ENCODE data around the gene COL23A1. TPM values are rescaled to one million over a fixed set of nuclear protein-coding genes. Genes with fewer than 3 reads are reported as not detected.

COL23A1 gene
- total RNA-seq, 1 experiment from 2014 or later = 5.7 TPM

DNA sequence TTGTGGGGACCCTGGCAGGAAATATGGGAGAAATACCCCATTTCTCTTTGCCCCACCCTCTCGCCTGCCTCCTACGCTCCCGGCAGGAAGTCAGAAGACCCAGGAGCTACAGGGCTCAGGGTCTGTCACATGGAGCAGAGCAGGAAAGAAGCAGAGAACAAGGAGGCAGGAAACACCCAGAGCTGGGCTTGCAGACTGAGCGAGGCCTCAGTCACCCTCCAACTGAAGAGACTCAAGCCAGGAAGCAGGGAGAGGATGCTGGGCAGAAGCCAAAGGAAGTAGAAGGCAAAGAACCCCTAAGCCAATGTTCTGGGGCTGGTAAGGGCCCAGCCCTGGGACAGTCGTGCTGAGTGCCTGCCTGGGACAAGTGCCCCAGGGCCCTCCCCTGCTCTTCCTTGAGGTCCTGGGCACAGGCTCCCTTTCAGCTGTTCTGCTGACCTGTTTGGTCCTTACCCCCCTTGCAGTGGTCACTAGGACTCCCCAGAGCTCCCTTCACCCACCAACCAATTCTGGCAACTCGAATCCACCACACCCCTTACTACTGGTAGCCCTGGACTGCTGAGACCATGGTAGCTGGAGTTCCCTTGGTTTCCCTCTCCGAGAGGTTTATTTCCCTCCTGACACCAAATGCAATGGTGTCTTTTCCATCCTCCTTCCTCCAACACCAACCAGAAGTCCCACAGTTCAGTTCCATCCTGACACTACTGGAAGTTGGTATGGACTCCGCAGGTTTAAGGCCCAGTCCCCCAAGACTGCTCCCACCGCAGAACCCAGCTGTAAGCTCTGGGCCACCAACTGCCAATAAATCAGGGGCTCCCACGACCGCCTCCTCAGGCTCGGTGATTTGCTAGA, 157.5 kb downstream of the COL23A1 start:
- Histone ChIP-seq H3K9ac (ENCODE audit: low read length) (no peak overlapping the region), H3K9me3 (ENCODE audit: low read length) (no peaks in the 10 kb centered on the region), H3K4me2 (ENCODE audit: low read depth, low read length, poor library complexity, severe bottlenecking) (no peak overlapping the region), H2AFZ (ENCODE audit: low read length) (no peak overlapping the region), H3K4me3 (ENCODE audit: low read length) (no peak overlapping the region), H3K9me2 (replicated peaks; ENCODE audit: insufficient read depth, low read length) (no peaks in the 10 kb centered on the region), H3K4me1 (ENCODE audit: low read length) (peaks cover 10% of the 10 kb centered on the region), H3K27ac (ENCODE audit: low read length) (no peak overlapping the region), H3K79me2 (ENCODE audit: low read length) (no peaks in the 10 kb centered on the region), H3K36me3 (ENCODE audit: insufficient read depth, low read length) (no peaks in the 10 kb centered on the region), H3K27me3 (ENCODE audit: low read length) (no peaks in the 10 kb centered on the region), H4K20me1 (ENCODE audit: insufficient read depth, low read depth, low read length) (no peaks in the 10 kb centered on the region)
- no peak for DNase-seq

DNA sequence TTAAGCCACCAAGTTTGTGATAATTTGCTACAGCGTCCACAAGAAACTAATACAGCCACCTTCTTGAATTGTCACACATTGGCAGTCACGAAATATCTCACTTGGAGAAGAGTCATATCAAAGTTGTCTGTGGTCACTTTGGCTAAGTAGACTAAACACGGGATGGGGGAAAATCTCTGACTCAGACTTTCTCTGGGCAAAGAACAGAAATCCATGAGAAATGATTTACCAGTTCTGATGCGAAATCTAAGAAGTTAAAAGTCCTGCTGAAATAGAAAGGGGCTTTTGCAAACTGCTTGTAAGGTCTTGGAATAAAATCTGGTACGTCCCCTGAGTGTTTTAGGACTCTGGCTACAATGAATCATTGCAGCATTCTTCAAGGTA, 158.4 kb downstream of the COL23A1 start:
- Histone ChIP-seq H2AFZ (ENCODE audit: low read length) (no peak overlapping the region), H3K9ac (ENCODE audit: low read length) (no peak overlapping the region), H3K4me3 (ENCODE audit: low read length) (no peak overlapping the region), H3K9me3 (ENCODE audit: low read length) (no peaks in the 10 kb centered on the region), H4K20me1 (ENCODE audit: insufficient read depth, low read depth, low read length) (no peaks in the 10 kb centered on the region), H3K4me2 (ENCODE audit: low read depth, low read length, poor library complexity, severe bottlenecking) (no peak overlapping the region), H3K27me3 (ENCODE audit: low read length) (no peaks in the 10 kb centered on the region), H3K79me2 (ENCODE audit: low read length) (no peaks in the 10 kb centered on the region), H3K27ac (ENCODE audit: low read length) (no peak overlapping the region), H3K4me1 (ENCODE audit: low read length) (peaks cover 10% of the 10 kb centered on the region), H3K9me2 (replicated peaks; ENCODE audit: insufficient read depth, low read length) (no peaks in the 10 kb centered on the region), H3K36me3 (ENCODE audit: insufficient read depth, low read length) (no peaks in the 10 kb centered on the region)
- no peak for DNase-seq

DNA sequence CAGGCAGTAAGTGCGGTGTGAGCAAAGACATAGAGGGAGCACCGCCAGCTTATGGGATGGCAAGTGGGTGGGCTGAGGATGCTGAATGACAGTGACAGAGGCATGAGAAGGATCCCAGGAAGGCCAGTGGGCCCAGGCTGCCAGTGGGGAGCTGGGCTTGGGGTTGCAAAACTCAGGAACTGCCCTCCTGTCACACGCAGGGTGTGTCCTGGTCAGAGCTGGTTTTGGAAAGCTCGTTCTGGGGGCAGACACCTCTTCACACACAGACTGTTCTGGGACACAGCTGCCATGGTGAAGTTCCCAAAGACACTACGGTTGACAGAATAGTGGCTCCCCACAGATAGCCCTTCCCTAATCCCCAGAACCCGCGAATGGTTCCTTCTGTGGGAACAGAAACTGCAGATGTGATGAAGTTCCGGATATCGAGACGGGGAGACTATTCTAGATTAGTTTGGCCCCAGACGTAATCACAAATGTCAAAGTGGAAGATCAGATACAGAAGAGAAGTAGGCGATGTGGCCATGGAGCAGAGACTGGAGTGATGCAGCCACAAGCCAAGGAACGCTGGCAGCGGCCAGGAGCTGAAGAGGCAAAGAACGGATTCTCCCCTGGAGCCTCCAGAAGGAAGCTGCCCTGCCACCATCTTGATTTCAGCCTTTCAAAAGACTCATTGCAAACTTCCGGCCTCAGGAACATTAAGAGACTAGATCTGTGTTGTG, 159.0 kb downstream of the COL23A1 start:
- Histone ChIP-seq H3K9me2 (replicated peaks; ENCODE audit: insufficient read depth, low read length) (no peaks in the 10 kb centered on the region), H2AFZ (ENCODE audit: low read length) (no peak overlapping the region), H3K4me3 (ENCODE audit: low read length) (no peak overlapping the region), H3K9ac (ENCODE audit: low read length) (no peak overlapping the region), H3K4me1 (ENCODE audit: low read length) (peaks cover 10% of the 10 kb centered on the region), H3K27ac (ENCODE audit: low read length) (no peak overlapping the region), H4K20me1 (ENCODE audit: insufficient read depth, low read depth, low read length) (no peaks in the 10 kb centered on the region), H3K36me3 (ENCODE audit: insufficient read depth, low read length) (no peaks in the 10 kb centered on the region), H3K9me3 (ENCODE audit: low read length) (no peaks in the 10 kb centered on the region), H3K27me3 (ENCODE audit: low read length) (no peaks in the 10 kb centered on the region), H3K79me2 (ENCODE audit: low read length) (no peaks in the 10 kb centered on the region), H3K4me2 (ENCODE audit: low read depth, low read length, poor library complexity, severe bottlenecking) (no peak overlapping the region)
- DNase-seq = no peak

DNA sequence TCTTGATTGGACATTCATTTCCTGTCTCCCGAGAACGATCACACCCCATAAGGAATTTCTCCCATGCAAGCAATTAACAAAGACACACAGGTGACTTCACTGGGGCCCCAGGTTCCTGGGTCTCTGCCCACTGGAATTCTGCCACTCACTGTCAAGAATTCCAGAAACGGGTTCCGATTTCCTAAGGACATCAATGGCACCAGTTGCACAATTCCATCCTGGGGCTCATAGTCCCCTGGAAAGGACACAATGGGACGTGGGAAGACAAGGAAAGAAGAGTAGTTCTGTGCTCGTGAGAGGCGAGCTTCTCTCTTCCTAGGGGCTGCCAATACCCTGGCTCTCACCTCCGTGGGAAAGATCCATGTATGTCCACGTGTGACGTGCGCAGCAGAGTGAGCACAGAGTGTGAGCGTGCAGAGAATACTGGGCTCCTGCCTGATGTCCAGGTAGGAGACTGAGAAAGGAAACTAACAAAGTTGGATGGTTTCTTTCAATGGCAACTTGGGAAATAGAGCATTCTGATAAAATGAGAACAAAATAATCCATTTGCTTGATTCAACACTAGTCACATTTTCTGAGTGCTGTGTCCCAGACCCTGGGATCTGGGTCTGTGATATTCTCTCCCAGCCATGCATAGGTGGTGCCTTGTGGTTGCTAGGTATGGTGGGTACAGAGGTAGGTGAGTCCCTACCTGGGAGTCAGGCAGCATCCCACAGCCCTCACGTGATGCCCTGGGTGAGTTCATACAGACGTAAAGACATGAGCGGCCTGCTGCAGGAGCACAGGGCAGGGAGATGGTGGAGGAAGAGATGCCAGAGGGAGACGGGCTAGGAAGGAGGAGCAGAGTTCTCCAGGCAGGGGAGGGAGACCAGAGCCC, 159.8 kb downstream of the COL23A1 start:
- Histone ChIP-seq H3K36me3 (ENCODE audit: insufficient read depth, low read length) (no peaks in the 10 kb centered on the region), H3K79me2 (ENCODE audit: low read length) (no peaks in the 10 kb centered on the region), H3K9me3 (ENCODE audit: low read length) (no peaks in the 10 kb centered on the region), H2AFZ (ENCODE audit: low read length) (no peak overlapping the region), H3K27ac (ENCODE audit: low read length) (no peak overlapping the region), H3K27me3 (ENCODE audit: low read length) (no peaks in the 10 kb centered on the region), H4K20me1 (ENCODE audit: insufficient read depth, low read depth, low read length) (no peaks in the 10 kb centered on the region), H3K4me3 (ENCODE audit: low read length) (no peak overlapping the region), H3K9ac (ENCODE audit: low read length) (no peak overlapping the region), H3K4me2 (ENCODE audit: low read depth, low read length, poor library complexity, severe bottlenecking) (no peak overlapping the region), H3K9me2 (replicated peaks; ENCODE audit: insufficient read depth, low read length) (no peaks in the 10 kb centered on the region), H3K4me1 (ENCODE audit: low read length) (peaks cover 10% of the 10 kb centered on the region)
- no peak for DNase-seq

DNA sequence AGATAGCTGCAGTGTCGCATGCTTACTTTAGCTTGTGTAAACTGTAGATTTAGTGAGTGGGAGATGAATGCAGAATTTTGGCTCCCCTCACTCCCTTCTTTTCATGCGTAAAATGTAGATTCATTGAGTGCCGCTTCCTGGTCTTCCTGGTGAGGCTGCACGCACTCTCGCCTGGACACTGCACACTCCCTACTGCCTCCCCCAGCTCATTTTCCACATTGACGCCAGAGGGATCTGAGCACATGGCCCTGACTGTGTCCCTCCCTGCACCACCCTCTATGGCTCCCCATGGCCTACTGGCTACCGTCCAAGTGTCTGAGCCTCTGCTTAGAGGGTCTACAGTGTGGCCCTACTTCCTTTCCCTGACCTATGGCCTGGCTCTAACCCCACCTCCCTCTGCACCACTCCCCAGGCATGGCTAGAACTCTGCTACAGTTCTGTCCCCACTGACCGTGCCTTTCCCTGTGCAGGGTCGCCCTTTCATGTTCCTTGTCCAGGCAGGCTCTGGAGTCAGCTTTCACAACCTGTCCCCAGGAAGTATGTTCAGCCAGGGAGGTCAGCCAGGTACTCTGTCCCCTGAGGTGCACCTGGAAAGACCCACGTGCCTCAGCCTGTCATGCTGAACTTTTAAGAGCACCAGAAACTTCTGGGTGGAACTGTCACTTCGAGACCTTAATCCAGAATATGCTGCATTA, 160.6 kb downstream of the COL23A1 start:
- Histone ChIP-seq H3K27ac (ENCODE audit: low read length) (no peak overlapping the region), H3K36me3 (ENCODE audit: insufficient read depth, low read length) (no peaks in the 10 kb centered on the region), H3K9ac (ENCODE audit: low read length) (no peak overlapping the region), H3K79me2 (ENCODE audit: low read length) (no peaks in the 10 kb centered on the region), H3K4me1 (ENCODE audit: low read length) (peaks cover 2% of the 10 kb centered on the region), H2AFZ (ENCODE audit: low read length) (no peak overlapping the region), H4K20me1 (ENCODE audit: insufficient read depth, low read depth, low read length) (no peaks in the 10 kb centered on the region), H3K9me3 (ENCODE audit: low read length) (no peaks in the 10 kb centered on the region), H3K9me2 (replicated peaks; ENCODE audit: insufficient read depth, low read length) (no peaks in the 10 kb centered on the region), H3K4me2 (ENCODE audit: low read depth, low read length, poor library complexity, severe bottlenecking) (no peak overlapping the region), H3K4me3 (ENCODE audit: low read length) (no peak overlapping the region), H3K27me3 (ENCODE audit: low read length) (no peaks in the 10 kb centered on the region)
- DNase-seq = no peak

DNA sequence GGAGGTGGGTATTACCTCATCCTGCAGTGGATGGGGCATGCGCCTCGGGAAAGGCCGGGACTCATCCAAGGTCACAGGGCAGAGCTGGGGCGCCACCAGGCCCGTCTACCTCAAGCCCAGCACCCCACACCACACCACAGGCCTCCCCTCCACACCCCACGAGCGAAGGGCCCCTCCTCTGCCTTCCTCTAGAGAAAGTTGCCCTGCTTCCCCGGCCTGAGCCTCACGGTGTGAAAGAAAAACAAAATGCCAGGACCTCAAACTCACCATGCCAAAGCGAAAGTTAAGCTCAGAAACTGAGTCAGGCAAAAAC, 161.1 kb downstream of the COL23A1 start:
- Histone ChIP-seq H4K20me1 (ENCODE audit: insufficient read depth, low read depth, low read length) (no peaks in the 10 kb centered on the region), H3K4me3 (ENCODE audit: low read length) (no peak overlapping the region), H3K27me3 (ENCODE audit: low read length) (no peaks in the 10 kb centered on the region), H2AFZ (ENCODE audit: low read length) (no peak overlapping the region), H3K79me2 (ENCODE audit: low read length) (no peaks in the 10 kb centered on the region), H3K36me3 (ENCODE audit: insufficient read depth, low read length) (no peaks in the 10 kb centered on the region), H3K27ac (ENCODE audit: low read length) (no peak overlapping the region), H3K4me2 (ENCODE audit: low read depth, low read length, poor library complexity, severe bottlenecking) (no peak overlapping the region), H3K9me2 (replicated peaks; ENCODE audit: insufficient read depth, low read length) (no peaks in the 10 kb centered on the region), H3K4me1 (ENCODE audit: low read length) (no peaks in the 10 kb centered on the region), H3K9me3 (ENCODE audit: low read length) (no peaks in the 10 kb centered on the region), H3K9ac (ENCODE audit: low read length) (no peak overlapping the region)
- no peak for DNase-seq

DNA sequence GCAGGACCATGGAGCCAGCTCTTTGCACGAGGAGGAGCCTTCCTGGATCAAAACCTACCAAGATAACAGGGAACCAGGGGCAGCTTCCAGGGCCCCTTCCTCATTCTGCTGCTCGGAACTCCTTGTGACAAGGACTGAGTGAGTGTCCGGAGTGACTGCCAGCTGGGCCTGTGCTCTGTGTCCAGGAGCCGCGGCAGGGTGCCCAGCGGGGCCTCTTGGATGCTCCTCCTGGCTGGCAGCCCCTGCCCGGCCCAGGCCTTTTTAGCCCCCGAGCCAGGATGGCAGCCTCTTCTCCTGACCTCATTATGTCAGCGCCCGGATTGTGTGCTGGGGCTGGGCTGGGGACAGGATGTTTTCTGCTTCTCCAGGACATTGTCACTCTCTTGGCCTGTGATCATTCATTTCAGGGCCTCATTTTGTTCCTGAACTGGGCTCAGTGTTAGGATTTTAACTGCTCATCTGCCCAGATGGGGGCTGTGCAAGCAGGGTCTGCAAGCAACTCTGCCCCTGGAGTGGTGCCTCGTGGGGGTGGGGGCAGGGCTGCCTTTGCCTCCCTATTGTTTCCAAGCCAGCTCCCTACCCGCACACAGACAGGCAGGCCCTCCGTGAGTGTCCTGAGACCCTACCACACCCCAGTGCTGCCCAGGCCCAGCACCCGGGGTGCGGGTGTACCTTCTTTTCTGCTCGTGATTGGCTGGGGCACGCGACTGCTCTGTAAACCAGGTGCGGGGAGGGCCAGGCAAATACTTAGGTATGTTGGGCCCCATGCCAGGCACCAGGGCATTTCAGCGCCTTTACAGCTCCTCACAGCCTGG, 161.6 kb downstream of the COL23A1 start:
- no peak for DNase-seq
- Histone ChIP-seq H3K4me3 (ENCODE audit: low read length) (no peak overlapping the region), H3K9ac (ENCODE audit: low read length) (no peak overlapping the region), H3K79me2 (ENCODE audit: low read length) (no peaks in the 10 kb centered on the region), H3K9me2 (replicated peaks; ENCODE audit: insufficient read depth, low read length) (no peaks in the 10 kb centered on the region), H4K20me1 (ENCODE audit: insufficient read depth, low read depth, low read length) (no peaks in the 10 kb centered on the region), H3K4me1 (ENCODE audit: low read length) (no peaks in the 10 kb centered on the region), H3K36me3 (ENCODE audit: insufficient read depth, low read length) (no peaks in the 10 kb centered on the region), H3K27ac (ENCODE audit: low read length) (no peak overlapping the region), H2AFZ (ENCODE audit: low read length) (no peak overlapping the region), H3K4me2 (ENCODE audit: low read depth, low read length, poor library complexity, severe bottlenecking) (no peak overlapping the region), H3K27me3 (ENCODE audit: low read length) (no peaks in the 10 kb centered on the region), H3K9me3 (ENCODE audit: low read length) (no peaks in the 10 kb centered on the region)
